ENCODE measurements around the gene ELP5. TPM values are rescaled to one million over a fixed set of nuclear protein-coding genes. Genes with fewer than 3 reads are reported as not detected.

The ELP5 gene
- total RNA-seq, 1 donor from 2014 or later = 52.2 TPM

DNA sequence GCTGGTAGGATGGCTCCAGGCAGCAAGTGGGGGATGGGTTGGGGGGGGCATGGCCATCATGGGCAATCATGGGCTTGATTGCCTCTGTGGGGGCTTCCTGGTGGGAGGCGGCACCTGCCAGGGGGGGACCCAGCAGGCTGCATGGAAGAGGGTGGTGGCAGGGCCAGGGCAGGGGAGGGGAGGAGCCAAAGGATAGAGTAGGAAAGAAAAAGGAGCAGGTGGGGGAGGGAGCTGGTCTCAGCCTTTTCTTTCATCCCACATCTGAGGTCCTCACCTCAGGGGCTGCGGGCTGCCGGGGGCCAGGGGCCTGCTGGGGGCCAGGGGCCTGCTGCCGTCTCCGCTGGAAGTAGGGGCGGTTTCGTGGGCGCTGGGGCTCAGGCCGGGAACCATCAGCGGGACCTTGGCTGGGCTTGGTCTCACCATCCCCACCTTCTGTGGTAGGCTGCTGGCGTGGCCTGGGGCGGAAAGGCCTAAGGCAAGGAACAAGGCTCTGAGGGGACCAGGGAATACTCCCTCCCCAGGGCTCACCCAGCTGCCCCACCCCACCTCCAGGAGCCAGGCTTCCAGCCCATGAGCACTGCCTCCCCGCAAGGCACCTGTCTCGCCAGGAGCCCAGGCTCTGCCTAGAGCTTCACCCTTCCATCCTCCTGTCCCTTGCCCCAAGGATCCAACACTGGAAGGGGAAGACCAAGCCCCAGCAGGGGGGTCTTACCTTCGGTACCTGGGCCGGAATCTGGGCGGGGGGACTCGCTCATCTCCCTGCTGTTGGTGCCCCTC is 37.4 kb downstream of the ELP5 start:
- no peak for DNase-seq

- DNase-seq = no peak
These were observed 38.2 kb downstream of the ELP5 start for GRCh38 chr17:7290166-7290565.

- DNase-seq = no peak
These were observed 38.7 kb downstream of the ELP5 start for GRCh38 chr17:7290685-7291084.

DNA sequence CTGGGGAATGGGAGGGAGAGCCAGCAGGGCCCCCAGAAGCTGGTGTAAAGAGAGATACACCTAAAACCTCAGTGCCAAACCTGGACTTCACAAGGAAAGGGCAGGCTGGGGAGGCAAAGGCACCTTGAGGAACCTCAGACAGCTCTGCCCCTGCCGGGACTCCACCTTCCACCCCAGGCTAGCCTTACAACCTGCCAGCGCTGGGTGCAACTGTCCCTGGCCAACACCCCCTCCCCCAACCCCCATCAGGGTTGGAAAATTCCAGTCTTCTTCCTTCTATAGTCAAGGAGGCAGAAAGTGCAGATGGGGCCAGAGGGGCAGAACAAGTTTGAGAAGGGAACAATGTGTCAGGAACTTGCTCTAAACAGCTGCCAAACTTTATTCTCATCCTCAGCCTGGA is 40.2 kb downstream of the ELP5 start:
- DNase-seq = no peak

- no peak for DNase-seq
These were observed 40.7 kb downstream of the ELP5 start for GRCh38 chr17:7292729-7293128.

DNA sequence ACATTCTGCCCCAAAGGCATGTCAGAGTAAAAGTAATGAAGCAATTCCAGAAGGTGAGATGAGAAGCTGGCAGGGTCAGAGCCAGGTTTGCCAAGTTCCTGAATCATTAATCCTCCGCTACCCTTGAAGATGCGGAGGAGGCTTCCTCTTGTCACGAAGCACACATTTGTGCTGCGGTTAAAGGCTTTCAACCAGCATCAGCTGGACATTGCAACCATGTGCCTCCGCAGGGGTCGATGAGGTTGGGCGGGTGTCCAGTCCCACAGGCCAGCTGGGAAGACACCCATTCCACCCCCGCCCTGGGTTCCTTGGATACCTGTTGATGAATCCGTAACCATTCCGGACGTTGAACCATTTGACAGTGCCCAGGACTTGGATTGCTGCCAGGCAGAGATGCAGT is 41.1 kb downstream of the ELP5 start:
- DNase-seq = no peak

DNA sequence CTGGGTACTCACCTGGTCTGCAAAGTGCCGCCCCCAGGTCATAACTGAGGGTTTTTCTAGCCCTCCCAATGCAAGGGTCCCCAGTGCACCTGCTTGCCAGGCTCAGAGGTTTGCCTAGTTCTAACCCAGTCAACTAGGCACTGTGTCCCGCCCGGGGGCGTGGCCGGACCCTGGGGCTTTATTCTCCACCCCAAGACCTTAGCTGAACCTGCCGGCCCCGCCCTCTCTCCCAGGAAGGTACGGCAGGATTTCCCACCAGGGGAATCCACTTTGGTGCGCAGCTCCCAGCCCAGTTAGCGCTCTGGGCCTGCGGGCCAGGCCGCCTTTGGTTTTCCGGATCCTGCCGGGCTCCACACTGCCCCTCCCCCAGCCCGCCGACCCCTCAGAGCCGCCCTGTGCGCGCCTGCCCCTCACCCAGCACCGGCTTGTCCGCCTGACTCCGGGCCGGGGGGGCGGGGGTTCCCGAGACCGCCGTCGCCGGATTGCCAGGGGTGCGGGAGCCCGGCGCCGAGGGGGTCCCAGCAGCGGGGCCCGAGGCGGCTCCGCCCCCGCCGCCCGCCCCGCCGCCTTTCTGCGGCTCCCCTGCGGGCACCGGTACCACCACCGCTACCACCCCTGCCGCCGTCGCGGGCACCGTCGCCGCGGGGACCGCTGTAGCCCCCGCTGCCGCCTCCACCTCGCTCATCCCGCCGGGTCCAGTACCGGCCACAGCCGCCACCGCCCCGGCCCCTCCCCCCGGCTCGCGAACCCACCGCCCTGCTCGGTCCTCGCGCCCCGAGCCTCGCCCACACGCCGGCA is 42.0 kb downstream of the ELP5 start:
- DNase-seq = no peak

GRCh38 chr17:7294614-7295153 is 42.7 kb downstream of the ELP5 start, which contains the start of gene YBX2:
YBX2 (minus strand) TSS chr17:7294639; CDS start chr17:7294500, 139 bp downstream.
- DNase-seq = peak; percentile 35

DNA sequence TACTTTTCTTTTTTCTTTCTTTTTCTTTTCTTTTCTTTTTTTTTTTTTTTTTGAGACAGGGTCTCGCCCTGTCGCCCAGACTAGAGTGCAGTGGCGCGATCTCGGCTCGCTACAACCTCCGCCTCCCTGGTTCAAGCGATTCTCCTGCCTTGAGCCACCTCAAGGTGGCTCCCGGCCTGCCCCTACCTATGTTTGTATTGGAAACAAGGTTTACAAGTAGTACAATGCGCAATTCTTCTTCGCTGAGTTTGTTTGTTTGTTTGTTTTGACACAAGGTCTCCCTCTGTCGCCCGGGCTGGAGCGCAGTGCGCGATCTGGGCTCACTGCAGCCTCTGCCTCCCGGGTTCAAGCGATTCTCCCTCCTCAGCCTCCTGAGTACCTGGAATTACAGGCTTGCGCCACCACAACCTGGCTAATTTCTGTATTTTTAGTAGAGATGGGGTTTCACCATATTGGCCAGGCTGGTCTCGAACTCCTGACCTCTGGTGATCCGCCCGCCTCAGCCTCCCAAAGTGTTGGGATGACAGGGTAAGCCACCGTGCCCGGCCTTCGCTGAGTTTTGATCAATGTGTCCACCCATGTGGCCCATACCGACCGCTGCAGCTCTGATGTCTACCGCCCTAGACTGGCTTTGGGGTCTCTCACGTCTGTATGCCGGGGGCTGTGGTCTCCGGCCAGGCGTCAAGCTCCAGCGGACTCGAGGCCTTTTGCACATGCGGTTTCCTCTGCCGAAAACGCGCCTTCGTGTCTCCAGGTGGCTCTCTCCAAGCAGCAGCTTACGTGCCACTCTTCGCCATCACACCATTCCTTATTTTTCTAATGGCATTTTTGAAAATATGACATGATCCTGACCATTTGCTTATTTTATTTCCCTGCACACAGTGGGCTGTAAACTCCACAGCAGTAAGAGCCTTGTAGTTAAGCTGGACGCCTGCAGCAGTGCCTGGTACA is 43.5 kb downstream of the ELP5 start:
- DNase-seq = no peak

- DNase-seq = peak; percentile 89
These were observed 44.3 kb downstream of the ELP5 start for GRCh38 chr17:7296189-7296861.

- no peak for DNase-seq
These were observed 52.2 kb downstream of the ELP5 start for GRCh38 chr17:7304179-7304578.

DNA sequence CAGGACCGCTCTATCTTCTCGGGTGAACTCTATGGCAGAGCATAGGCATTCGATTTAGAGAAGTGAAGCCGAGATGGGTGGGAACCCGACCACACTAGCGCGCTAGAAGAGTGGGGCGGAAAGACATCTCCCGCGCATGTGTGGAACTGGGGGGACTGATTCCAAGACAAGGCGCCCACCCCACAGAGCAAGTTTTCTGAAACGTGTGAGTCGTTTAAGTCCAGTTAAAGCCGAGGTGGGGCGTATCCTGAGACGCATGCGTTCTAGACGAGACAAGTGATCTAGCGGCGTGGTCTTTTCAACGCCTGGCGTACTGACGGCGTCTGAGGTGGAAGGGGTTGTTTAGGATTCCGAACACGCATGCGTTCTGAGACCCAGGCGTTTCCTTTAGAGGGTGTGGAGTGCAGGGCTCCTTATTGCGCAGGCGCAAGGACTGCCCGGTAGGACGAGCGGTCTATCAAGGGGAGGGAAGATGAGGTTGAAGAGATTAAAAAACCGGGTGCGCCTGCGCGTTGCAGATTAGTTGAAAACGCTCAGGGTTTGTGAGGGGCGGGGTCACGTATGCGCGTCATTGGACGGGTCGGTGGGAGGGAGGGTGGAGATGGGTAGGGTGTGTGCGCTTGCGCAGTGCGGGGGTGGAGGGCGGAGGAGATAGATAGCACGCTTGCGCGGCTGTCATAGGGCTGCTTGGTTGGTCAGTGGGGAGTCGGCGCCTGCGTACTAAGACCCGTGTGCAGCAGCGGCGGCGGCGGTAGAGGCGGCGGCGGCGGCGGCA is 55.1 kb downstream of the ELP5 start, which contains the start of gene EIF5A:
Gene EIF5A, plus strand, starts transcription at position 718 of the 775 bp plus-strand sequence. CDS start 2,008 bp downstream, outside the sequence.
- DNase-seq = peak; percentile 100

GRCh38 chr17:7307686-7308624 is 55.9 kb downstream of the ELP5 start:
- DNase-seq = peak; percentile 54

DNA sequence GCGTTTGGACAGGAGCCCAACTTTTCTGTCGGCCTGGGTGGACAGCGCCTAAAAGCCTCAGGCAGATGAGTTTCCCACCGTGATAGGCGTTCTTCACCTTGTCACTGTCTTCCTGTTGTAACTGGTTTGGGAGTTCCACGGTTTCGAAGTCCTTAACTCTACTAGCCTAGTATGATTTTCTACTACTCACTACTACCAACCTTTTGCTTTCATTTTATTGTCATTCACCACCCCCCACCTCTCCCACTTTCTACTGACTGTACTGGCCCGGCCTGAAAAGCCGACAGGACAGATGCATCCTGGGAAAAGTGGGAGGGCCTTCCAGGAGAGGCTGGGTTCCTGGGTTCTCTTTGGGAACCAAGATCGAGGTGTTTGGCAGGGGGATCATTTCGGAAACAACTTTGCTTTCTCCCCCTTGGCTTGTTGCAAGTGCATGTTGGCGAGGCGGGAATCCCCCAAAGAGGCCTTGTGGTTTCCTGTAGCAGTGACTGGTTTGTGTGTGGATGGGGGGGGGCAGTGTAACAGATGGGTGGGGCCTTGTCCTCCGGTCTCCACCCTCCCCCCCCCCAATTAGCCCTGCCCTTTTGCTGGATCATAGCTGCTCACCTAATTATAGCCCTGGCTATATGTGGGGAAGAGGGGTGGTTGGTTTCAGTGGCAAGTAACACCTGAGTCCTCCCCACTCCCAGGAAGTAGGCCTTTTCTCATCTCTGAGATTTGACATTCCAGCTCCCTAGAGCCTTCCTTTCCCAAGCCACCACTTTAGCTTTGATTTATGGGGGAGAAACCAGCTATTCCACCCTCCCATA is 56.8 kb downstream of the ELP5 start:
- peak; percentile 83 for DNase-seq

Measured in dermis blood vessel endothelial cell (primary cell).